Measurements from ENCODE around the gene EEPD1. TPM values are rescaled to one million over a fixed set of nuclear protein-coding genes. Genes with fewer than 3 reads are reported as not detected.
"Not testable (repeated sequence)": the region's sequence is repeated elsewhere in the genome, so short reads cannot be mapped to it uniquely, and the experiment has no call there.

Gene EEPD1
- total RNA-seq, 1 donor from 2014 or later, result 9.9 TPM

DNA sequence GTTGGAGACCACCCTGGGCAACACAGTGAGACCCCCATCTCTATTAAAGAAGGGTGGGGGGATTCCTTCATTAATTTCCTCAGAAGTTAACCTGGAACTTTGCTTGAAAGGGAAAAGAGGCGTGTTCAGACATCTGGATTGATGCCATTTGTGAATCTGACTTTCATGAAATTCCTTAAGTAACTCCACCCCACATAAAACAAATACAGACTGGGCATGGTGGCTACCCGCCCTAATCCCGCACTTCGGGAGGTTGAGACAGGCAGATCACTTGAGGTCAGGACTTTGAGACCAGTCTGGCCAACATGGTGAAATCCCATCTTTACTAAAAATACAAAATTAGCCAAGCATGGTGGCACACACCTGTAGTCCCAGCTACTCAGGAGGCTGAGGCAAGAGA is 75.0 kb downstream of the EEPD1 start:
- H3K9me3 ChIP-seq, result no peaks in the 10 kb centered on the region
- no peaks in the 10 kb centered on the region for H3K27me3 ChIP-seq
- intact Hi-C loops (cut with DNase I), result no loop called here
- H3K27ac ChIP-seq, result no peak overlapping the region
- H3K4me1 ChIP-seq, result peaks cover 11% of the 10 kb centered on the region
- DNase-seq, result no peak
- no peak for ATAC-seq
- no peaks in the 10 kb centered on the region for H3K36me3 ChIP-seq
- no peak overlapping the region for H3K4me3 ChIP-seq
- TF ChIP-seq, protein P1, sequence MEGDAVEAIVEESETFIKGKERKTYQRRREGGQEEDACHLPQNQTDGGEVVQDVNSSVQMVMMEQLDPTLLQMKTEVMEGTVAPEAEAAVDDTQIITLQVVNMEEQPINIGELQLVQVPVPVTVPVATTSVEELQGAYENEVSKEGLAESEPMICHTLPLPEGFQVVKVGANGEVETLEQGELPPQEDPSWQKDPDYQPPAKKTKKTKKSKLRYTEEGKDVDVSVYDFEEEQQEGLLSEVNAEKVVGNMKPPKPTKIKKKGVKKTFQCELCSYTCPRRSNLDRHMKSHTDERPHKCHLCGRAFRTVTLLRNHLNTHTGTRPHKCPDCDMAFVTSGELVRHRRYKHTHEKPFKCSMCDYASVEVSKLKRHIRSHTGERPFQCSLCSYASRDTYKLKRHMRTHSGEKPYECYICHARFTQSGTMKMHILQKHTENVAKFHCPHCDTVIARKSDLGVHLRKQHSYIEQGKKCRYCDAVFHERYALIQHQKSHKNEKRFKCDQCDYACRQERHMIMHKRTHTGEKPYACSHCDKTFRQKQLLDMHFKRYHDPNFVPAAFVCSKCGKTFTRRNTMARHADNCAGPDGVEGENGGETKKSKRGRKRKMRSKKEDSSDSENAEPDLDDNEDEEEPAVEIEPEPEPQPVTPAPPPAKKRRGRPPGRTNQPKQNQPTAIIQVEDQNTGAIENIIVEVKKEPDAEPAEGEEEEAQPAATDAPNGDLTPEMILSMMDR (IDR thresholded peaks at IDR 0.05), result no peak

DNA sequence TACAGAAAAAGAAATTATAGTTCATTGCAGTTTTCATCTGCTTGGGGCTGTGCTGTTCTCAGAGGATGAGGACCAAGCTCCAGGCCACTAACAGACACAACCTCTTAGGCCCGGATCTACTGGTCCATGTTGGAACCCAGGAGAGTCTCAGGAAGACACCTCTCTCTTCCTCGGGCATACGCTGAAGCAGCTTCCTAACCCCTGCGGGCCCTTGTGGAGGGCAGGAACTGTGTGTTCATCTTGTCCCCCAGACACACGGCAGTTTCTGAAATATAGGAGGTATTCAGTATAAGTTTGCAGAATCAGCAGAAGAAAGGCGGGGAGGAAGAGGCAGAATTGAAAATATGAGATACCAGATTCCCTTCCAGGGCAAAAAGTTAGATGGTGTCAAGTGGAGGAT is 78.4 kb downstream of the EEPD1 start:
- no peak for ATAC-seq
- TF ChIP-seq, protein P1 (IDR thresholded peaks at IDR 0.05), result no peak

DNA sequence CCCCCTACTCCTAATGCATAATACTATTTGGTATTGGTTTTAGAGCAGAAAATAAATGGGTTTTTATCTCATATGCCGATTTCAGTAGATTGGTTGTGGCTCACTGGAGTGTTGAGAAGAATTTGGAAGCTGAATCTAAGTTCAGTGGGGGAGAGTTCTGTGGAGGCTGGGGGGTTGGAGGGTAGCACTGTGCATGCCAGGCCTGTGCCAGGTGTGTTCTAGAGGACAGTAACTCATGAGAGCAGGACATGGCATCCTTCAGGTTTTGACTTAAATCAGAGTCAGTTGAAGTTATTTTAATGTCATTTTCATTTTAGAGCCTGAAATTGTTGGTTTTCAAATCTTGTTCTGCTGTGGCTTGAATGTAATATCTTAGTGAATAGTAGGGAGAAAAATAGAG is 79.5 kb downstream of the EEPD1 start:
- TF ChIP-seq, protein P1 (IDR thresholded peaks at IDR 0.05), result no peak
- Histone ChIP-seq H3K4me1 (no peaks in the 10 kb centered on the region), H3K4me3 (no peak overlapping the region), H3K27ac (no peak overlapping the region), H3K36me3 (no peaks in the 10 kb centered on the region), H3K9me3 (no peaks in the 10 kb centered on the region), H3K27me3 (no peaks in the 10 kb centered on the region)
- no peak for DNase-seq
- intact Hi-C loops (cut with DNase I), result no loop called here
- ATAC-seq, result no peak

More for the DNA sequence above, 78.4 kb downstream of the EEPD1 start:
- Histone ChIP-seq H3K4me1 (peaks cover 6% of the 10 kb centered on the region), H3K27me3 (no peaks in the 10 kb centered on the region), H3K36me3 (no peaks in the 10 kb centered on the region), H3K4me3 (no peak overlapping the region), H3K9me3 (no peaks in the 10 kb centered on the region), H3K27ac (no peak overlapping the region)
- no peak for DNase-seq
- intact Hi-C loops (cut with DNase I), result no loop called here

DNA sequence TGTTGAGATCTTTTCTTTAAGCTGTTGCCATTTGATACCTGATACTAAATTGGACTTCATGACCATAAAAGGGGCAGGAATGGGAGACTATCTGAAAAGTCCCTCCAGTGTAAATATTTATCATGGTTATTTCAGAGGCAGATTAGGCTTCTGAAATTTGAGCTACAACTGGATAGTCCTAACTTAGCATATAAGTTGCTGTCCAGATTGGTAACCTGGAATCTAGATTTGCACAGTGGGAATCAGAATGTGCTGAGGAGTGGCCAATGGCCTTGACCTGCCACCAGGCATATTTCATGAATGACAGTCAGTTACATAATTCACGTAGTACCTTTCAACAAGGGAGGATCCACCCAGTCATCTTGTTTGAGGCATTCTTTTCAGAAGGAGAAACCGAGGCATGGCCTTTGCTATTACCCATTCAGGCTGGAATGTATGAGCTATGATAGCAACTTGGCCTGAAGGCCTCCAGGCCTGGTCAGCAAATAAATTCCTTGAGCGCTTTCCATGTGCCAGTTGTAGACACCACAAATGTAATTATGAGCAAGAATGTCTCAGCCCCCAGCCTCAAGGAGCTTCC is 80.0 kb downstream of the EEPD1 start:
- H3K27me3 ChIP-seq, result no peaks in the 10 kb centered on the region
- ATAC-seq (no peak), DNase-seq (no peak)
- H3K9me3 ChIP-seq, result no peaks in the 10 kb centered on the region
- H3K27ac ChIP-seq, result no peak overlapping the region
- H3K36me3 ChIP-seq, result no peaks in the 10 kb centered on the region
- intact Hi-C loops (cut with DNase I), result no loop called here
- TF ChIP-seq, protein P1 (IDR thresholded peaks at IDR 0.05), result no peak
- H3K4me3 ChIP-seq, result no peak overlapping the region
- H3K4me1 ChIP-seq, result no peaks in the 10 kb centered on the region

DNA sequence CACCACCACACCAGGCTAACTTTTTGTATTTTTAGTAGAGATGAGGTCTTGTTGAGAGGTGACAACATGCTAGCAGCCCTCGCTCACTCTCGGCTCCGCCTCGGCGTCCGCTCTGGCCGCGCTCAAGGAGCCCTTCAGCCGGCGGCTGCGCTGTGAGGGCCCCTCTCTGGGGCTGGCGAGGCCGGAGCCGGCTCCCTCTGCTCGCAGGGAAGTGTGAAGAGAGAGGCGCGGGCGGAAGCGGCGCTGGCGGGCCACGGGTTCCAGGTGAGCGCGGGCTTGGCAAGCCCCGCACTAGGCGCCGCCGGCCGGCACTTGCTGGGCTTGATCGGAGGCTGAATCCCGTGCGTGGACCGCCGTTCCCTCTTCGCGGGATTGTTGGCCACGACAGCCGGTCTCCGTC is 83.0 kb downstream of the EEPD1 start:
- TF ChIP-seq, protein P1 (IDR thresholded peaks at IDR 0.05), result no peak
- H3K27me3 ChIP-seq, result no peaks in the 10 kb centered on the region
- no peaks in the 10 kb centered on the region for H3K36me3 ChIP-seq
- H3K4me1 ChIP-seq, result no peaks in the 10 kb centered on the region
- intact Hi-C loops (cut with DNase I), result no loop called here
- H3K27ac ChIP-seq, result no peak overlapping the region
- DNase-seq, result peak; percentile 73
- H3K4me3 ChIP-seq, result no peak overlapping the region
- H3K9me3 ChIP-seq, result no peaks in the 10 kb centered on the region
- peak; percentile 50 for ATAC-seq

DNA sequence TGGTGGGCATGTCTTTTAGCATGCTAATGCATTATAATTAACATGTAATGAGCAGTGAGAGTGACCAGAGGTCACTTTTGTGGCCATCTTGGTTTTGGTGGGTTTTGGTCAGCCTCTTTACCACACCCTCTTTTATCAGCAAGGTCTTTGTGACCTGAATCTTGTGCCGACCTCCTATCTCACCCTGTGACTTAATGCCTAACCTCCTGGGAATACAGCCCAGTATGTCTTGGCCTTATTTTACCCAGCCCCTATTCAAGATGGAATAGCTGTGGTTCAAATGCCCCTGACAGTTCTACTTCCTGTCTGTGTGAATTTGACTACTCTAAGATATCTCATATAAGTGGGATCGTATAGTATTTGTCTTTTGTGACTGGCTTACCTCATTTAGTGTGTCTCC is 85.1 kb downstream of the EEPD1 start:
- no peak for ATAC-seq
- TF ChIP-seq, protein P1 (IDR thresholded peaks at IDR 0.05), result no peak
- no peak overlapping the region for H3K4me3 ChIP-seq
- no peaks in the 10 kb centered on the region for H3K27me3 ChIP-seq
- intact Hi-C loops (cut with DNase I), result no loop called here
- no peak for DNase-seq
- no peaks in the 10 kb centered on the region for H3K4me1 ChIP-seq
- H3K36me3 ChIP-seq, result no peaks in the 10 kb centered on the region
- H3K27ac ChIP-seq, result no peak overlapping the region
- no peaks in the 10 kb centered on the region for H3K9me3 ChIP-seq

DNA sequence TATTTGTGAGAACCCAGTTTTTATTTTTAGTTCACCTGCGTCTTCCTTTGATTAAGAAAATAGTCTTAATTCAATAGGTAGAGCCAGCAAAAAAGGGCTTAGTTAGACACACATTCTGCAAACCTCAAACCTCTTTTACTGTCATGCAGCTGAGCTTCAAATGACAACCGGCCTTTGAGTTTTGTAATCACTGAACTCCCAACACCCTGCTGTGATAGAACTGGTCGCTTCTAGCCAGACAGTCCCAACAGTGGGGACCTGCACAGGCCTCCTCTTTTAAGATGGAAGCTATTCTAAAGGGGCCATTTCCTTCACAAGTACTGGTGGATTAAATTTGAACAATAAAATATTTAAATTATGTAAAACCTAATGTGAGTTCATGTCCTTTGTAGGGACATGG is 90.3 kb downstream of the EEPD1 start:
- H3K27ac ChIP-seq; H3K27me3 ChIP-seq; H3K4me1 ChIP-seq; intact Hi-C loops (cut with DNase I); H3K4me3 ChIP-seq; H3K36me3 ChIP-seq; H3K9me3 ChIP-seq; ATAC-seq; DNase-seq: not testable (repeated sequence)

DNA sequence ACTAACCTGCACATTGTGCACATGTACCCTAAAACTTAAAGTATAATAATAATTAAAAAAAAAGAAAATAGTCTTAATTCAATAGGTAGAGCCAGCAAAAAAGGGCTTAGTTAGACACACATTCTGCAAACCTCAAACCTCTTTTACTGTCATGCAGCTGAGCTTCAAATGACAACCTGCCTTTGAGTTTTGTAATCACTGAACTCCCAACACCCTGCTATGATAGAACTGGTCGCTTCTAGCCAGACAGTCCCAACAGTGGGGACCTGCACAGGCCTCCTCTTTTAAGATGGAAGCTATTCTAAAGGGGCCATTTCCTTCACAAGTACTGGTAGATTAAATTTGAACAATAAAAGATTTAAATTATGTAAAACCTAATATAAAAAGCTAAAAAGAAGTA is 90.9 kb downstream of the EEPD1 start:
- H3K4me3 ChIP-seq; ATAC-seq; H3K4me1 ChIP-seq; intact Hi-C loops (cut with DNase I); H3K27me3 ChIP-seq; H3K36me3 ChIP-seq; H3K27ac ChIP-seq; H3K9me3 ChIP-seq; DNase-seq: not testable (repeated sequence)

All from upper lobe of right lung (tissue), 1 donor.